Activated CD8-positive, alpha-beta T cell treated with anti-CD3 and anti-CD28 coated beads for 36 hours (primary cell): ENCODE results near the gene CAPN12. TPM values are rescaled to one million over a fixed set of nuclear protein-coding genes. Genes with fewer than 3 reads are reported as not detected.

Experiments used
- ATAC-seq: fragments of 200-7000 bp; cut with Tn5 transposase; one replicate; pipeline ENCODE4 v1.10.0; 2021; ENCODE audit warnings: mild to moderate bottlenecking, moderate library complexity
- CTCF ChIA-PET: fragments of 350-600 bp; sonication (Branson Sonifier 250); formaldehyde crosslinking; loops from one replicate; lab custom pipeline; 2021; ENCODE audit warnings: antibody characterized with exemption; lab: Charles Lee
- POLR2A ChIA-PET: fragments of 350-600 bp; sonication (Branson Sonifier 250); formaldehyde crosslinking; loops from one replicate; lab custom pipeline; 2021; ENCODE audit warnings: antibody characterized with exemption; lab: Charles Lee
- DNase-seq: peaks from one replicate; pipeline ENCODE4 v3.0.0-alpha.2; 2020
- H3K27ac Mint-ChIP-seq: one replicate; pipeline ENCODE4 v1.8.0; 2021; ENCODE audit warnings: mild to moderate bottlenecking, mixed read lengths
- H3K27me3 Mint-ChIP-seq: one replicate; pipeline ENCODE4 v1.8.0; 2021; ENCODE audit warnings: mixed read lengths
- H3K36me3 Mint-ChIP-seq: one replicate; pipeline ENCODE4 v1.8.0; 2021; ENCODE audit warnings: low read depth, mixed read lengths
- H3K4me1 Mint-ChIP-seq: one replicate; pipeline ENCODE4 v1.8.0; 2021; ENCODE audit warnings: low read depth, mixed read lengths
- H3K4me3 Mint-ChIP-seq: one replicate; pipeline ENCODE4 v1.8.0; 2021; ENCODE audit warnings: mild to moderate bottlenecking, moderate library complexity, mixed read lengths
- H3K9me3 Mint-ChIP-seq: one replicate; pipeline ENCODE4 v1.8.0; 2021; ENCODE audit warnings: mixed read lengths
- intact Hi-C: fragments of 100-400 bp; cut with micrococcal nuclease; formaldehyde crosslinking; loops from one replicate; pipeline ENCODE4 v1.10.0; 2022
- total RNA-seq, 2 experiments: library from RNA; stranded (reverse); gene quantifications; one replicate each; pipeline ENCODE4 v1.2.3, GENCODE V29; 2021
- TF ChIP-seq, protein P1 (sequence below): fragments of 200-600 bp; IDR thresholded peaks from one replicate; pipeline ENCODE4 v1.8.0; 2022; ENCODE audit warnings: antibody characterized with exemption, mild to moderate bottlenecking

Gene CAPN12
- total RNA-seq, 2 experiments from 2014 or later: 19.6 to 22.7 TPM

DNA sequence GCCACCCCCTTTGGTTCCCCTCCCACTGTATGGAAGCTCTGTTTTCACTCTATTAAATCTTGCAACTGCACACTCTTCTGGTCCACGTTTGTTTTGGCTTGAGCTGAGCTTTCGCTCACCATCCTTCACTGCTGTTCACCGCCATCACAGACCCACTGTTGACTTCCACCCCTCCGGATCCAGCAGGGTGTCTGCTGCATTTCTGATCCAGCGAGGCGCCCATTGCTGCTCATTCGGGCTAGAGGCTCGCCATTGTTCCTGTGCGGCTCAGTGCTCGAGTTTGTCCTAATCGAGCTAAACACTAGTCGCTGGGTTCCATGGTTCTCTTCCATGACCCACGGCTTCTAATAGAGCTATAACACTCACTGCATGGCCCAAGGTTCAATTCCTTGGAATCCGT lies 54.1 kb downstream of the CAPN12 start:
- H3K4me3 Mint-ChIP-seq: no peak overlapping the region
- no peaks in the 10 kb centered on the region for H3K9me3 Mint-ChIP-seq
- TF ChIP-seq, protein P1, sequence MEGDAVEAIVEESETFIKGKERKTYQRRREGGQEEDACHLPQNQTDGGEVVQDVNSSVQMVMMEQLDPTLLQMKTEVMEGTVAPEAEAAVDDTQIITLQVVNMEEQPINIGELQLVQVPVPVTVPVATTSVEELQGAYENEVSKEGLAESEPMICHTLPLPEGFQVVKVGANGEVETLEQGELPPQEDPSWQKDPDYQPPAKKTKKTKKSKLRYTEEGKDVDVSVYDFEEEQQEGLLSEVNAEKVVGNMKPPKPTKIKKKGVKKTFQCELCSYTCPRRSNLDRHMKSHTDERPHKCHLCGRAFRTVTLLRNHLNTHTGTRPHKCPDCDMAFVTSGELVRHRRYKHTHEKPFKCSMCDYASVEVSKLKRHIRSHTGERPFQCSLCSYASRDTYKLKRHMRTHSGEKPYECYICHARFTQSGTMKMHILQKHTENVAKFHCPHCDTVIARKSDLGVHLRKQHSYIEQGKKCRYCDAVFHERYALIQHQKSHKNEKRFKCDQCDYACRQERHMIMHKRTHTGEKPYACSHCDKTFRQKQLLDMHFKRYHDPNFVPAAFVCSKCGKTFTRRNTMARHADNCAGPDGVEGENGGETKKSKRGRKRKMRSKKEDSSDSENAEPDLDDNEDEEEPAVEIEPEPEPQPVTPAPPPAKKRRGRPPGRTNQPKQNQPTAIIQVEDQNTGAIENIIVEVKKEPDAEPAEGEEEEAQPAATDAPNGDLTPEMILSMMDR: no peak
- POLR2A ChIA-PET: interaction anchor here (0.6 to 1.5 kb wide), 3 partner anchors 15 to 753 kb away, joined by 3 read pairs; no protein-coding TSS in a partner anchor
- CTCF ChIA-PET: no interaction called here
- H3K4me1 Mint-ChIP-seq: peaks cover 58% of the 10 kb centered on the region
- intact Hi-C loops: no loop called here
- ATAC-seq: no peak
- H3K27ac Mint-ChIP-seq: no peak overlapping the region
- peaks cover 11% of the 10 kb centered on the region for H3K36me3 Mint-ChIP-seq
- no peak for DNase-seq
- no peaks in the 10 kb centered on the region for H3K27me3 Mint-ChIP-seq

DNA sequence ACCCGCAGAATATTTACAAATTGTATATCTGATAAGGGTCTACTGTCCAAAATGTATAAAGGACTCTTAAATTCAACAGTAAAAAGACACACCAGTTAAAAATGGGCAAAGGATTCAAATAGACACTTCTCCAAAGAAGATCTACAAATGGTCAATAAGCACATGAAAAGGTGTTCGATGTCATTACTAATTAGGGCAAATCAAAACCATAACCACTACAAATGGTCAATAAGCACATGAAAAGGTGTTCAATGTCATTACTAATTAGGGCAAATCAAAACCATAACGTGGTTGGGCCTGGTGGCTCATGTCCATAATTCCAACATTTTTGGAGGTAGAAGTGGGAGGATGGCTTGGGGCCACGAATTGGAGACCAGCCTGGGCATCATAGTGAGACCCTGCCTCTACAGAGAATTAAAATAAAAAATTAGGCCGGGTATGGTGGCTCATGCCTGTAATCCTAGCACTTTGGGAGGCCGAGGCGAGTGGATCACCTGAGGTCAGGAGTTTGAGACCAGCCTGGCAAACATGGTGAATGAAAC lies 56.4 kb downstream of the CAPN12 start:
- no peak for ATAC-seq
- intact Hi-C loops: loop anchor here (5.0 kb wide), 1 partner anchor 41 kb away; the partner anchor contains the start of gene ACTN4
- POLR2A ChIA-PET: no interaction called here

DNA sequence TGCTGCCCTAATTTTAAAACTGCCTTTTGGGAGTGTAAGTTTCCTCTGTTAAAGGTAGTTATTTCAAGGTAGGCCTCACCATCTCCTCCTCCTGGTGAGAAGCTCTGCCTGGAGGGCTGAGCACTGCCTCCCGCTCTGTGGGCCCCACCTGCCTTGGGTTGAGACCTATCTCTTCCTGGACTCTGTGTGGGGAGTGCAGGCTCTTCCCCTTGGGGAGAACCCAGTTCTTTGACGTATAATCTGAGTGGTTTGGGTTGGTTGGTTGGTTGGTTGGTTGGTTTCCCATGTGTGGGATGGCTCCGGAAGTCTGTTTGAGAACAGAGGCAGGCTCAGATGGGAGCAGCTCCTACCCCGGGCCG lies 57.8 kb downstream of the CAPN12 start:
- Mint-ChIP-seq H3K4me1 (peaks cover 58% of the 10 kb centered on the region), H3K4me3 (no peak overlapping the region), H3K27me3 (no peaks in the 10 kb centered on the region), H3K36me3 (peaks cover 21% of the 10 kb centered on the region), H3K27ac (peak overlapping the region; percentile 84), H3K9me3 (no peaks in the 10 kb centered on the region)
- TF ChIP-seq, protein P1: no peak
- intact Hi-C loops: loop anchor here (5.0 kb wide), 1 partner anchor 39 kb away; the partner anchor contains the start of gene ACTN4
- POLR2A ChIA-PET: interaction anchor here (0.6 to 0.7 kb wide), 2 partner anchors 17 to 134 kb away, joined by 3 to 4 read pairs; no protein-coding TSS in a partner anchor
- ATAC-seq (peak; percentile 58), DNase-seq (peak; percentile 61)
- CTCF ChIA-PET: interaction anchor here (0.8 to 2.0 kb wide), 7 partner anchors 12 to 201 kb away, joined by 3 to 9 read pairs (median 4); partner anchors contain the start of gene ACTN4

More for the DNA sequence above, 56.4 kb downstream of the CAPN12 start:
- H3K9me3 Mint-ChIP-seq: no peaks in the 10 kb centered on the region
- no peak overlapping the region for H3K27ac Mint-ChIP-seq
- peaks cover 12% of the 10 kb centered on the region for H3K36me3 Mint-ChIP-seq
- CTCF ChIA-PET: interaction anchor here (2.0 kb wide), 1 partner anchor 53 kb away, joined by 9 read pairs; no protein-coding TSS in a partner anchor
- no peak overlapping the region for H3K4me3 Mint-ChIP-seq
- TF ChIP-seq, protein P1: no peak
- no peaks in the 10 kb centered on the region for H3K27me3 Mint-ChIP-seq
- DNase-seq: no peak
- H3K4me1 Mint-ChIP-seq: peaks cover 63% of the 10 kb centered on the region

DNA sequence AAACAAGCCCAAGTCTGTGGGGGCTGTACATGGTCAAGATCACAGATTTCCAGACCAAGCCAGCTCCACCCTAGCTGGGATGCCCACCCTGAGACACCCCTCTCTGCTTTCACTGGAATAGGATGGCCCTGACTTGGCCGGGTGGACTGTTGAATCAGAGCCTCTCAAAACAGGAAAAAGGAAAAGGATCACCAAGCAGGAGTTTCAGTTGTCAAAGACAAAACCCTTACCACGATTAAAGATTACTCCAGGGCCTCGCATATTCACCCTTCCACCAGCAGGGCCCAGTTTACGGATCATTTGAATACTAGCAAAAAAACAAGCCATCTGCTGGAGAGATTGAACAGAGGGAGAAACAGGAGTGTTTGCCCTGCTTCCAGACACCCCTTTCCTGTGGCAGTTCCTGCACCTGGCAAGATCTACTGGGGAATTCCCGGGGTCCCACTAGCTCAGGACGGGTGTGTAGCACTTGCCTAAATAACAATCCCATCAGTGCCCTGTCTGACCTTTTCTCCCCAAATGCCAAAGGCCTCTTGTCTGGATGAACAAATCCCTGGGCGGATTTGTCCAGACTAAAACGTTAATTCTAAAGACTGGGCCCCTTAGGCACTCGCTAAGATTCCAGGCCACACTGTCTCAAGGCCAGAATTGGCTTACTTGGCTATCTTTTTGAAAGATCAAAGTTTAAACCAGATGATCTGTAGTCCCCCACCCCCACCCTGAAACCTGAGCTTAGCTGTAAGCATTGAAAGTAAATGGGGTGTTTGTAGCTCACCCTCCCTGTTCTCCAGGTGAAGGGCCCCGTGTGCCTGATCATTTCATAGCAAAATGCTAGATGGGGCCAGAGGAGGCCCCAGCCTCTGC lies 58.4 kb downstream of the CAPN12 start:
- TF ChIP-seq, protein P1: peak; percentile 48
- ATAC-seq (peak; percentile 31), DNase-seq (peak; percentile 37)
- Mint-ChIP-seq H3K27ac (peak overlapping the region; percentile 84), H3K27me3 (no peaks in the 10 kb centered on the region), H3K4me1 (peaks cover 63% of the 10 kb centered on the region), H3K4me3 (no peak overlapping the region), H3K9me3 (no peaks in the 10 kb centered on the region), H3K36me3 (peaks cover 25% of the 10 kb centered on the region)
- ChIA-PET POLR2A (interaction anchor here (0.6 to 0.7 kb wide), 2 partner anchors 16 to 133 kb away, joined by 3 to 4 read pairs; no protein-coding TSS in a partner anchor), CTCF (interaction anchor here (0.6 to 2.0 kb wide), 8 partner anchors 11 to 201 kb away, joined by 3 to 9 read pairs (median 4); partner anchors contain the start of gene ACTN4)
- intact Hi-C loops: loop anchor here (5.0 kb wide), 1 partner anchor 39 kb away; the partner anchor contains the start of gene ACTN4
